Activated T-helper 9 cell treated with anti-CD3 and anti-CD28 coated beads, Interleukin-2, amount 50 U/mL, for 16 hours (primary cell): ENCODE results near the gene PPFIBP2.

Experiments used
- DNase-seq: peaks from one replicate; pipeline ENCODE4 v3.0.0-alpha.2; 2020; ENCODE audit warnings: low read depth

Gene PPFIBP2

GRCh38 chr11:7603031-7603781 is 89.4 kb downstream of the PPFIBP2 start:
- DNase-seq, result no peak

DNA sequence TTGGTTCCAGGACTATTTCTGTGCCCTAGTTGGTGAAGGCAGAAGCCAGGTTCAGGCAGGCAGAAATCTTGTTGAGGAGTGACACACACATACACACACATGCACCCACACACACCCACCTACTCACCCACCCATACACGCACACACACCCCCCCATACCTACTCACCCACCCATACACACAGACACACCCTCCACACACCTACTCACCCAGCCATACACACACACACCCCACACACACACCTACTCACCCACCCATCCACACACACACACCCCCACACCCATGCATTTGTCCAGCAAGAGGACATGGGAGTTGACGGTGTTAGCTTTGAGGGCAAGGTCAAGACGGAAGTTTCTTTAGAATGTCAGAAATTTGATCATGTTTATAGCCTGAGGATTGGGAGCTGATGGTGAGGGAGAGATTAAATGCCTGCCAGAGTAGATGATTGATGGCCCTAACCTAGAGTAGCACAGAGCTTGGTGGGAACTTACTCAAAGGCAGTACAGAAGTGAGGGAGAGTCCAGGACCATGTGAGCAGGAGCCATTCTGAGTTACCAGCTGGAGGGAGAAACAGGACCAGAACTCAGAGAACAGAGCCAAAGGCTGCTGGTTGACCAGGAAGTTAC is 90.6 kb downstream of the PPFIBP2 start:
- no peak for DNase-seq

DNA sequence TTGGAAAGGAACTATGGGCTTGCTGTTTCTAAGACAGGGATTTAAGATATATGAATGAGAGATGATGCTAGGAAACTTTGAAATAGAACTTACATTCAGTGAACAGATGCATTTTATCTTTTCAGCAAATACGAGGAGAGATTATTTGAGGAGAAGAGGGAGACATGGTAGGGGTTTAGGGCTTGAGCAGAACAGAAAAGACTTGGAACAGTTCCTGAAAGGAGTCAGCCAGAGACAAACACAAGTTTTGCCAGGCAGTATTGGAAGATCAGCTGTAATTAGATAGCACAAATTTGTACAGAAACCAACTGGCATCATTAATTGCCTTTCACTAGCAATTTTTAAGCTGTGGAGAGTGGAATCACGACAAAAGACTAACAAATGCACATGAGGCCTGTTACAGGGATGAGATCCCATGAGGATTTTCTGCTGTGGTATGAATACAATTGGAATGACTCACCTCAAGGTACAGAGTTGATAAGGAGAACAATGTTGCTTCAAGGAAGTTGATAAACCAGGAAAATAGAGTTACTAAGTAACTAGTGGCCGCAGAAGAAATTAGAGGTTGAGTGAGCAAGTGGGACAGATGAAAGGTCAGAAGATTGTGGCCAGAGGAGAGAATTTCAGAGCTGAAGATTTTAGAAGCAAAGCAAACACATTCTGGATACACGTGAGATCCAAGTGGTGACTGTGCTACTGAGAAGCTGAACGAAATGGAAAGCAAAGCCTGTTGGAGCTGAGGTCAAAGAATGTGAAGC is 91.6 kb downstream of the PPFIBP2 start:
- DNase-seq, result no peak

DNA sequence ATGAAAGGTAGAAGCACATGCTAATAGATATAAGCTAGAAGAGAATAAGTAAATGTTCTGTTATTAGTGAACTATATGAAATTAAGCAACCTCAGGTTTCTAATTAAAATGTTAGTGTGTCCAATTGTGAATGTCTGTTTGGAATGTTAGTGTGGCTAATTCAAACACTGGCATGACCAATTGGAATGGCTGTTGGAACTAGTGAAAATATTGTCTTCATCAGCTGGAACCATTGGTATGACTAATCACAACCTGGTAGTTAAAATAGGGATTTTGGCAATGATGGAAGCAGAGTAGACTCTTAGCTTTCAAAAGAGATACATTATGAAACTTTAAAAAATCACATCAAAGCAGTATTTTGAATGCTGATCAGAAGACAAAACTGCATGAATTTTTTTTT is 92.7 kb downstream of the PPFIBP2 start:
- DNase-seq, result no peak

DNA sequence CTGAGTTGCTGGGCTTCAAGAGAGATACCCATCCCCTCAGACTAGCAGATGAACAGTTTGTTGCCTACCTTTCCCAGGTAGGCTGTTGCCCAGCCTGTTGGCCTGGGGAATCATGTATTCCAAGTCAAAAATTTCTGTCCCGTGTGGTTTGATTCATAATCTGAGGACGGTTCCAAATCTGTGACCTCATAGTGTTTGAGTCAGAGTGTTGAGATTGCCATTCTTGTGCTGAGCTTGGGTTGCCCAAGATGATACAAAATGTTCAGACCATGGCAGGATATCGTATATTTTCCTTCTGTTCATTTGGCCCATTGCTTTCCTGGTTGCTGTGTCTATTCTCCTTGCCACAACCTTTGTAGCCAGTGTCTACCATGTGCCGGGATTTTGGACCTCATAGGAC is 95.2 kb downstream of the PPFIBP2 start:
- no peak for DNase-seq

DNA sequence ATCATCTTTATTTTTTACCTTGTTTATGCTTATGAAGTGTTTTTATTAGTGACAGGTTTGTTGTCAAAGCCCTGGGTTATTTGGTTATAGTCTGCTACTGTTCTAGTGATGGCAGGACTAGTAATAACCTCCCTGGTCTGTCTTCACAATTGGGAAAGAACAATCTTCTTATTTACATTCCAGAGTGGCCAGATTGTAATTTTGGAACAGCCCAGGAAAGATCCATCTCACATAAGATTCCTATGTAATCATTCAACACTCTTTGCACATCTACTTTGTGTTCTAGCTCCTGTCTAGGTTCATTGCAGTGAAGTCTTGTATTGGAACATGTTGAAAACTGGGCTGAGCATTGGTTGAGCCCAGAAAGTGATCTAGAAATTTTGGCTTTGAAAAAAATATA is 95.7 kb downstream of the PPFIBP2 start:
- no peak for DNase-seq

DNA sequence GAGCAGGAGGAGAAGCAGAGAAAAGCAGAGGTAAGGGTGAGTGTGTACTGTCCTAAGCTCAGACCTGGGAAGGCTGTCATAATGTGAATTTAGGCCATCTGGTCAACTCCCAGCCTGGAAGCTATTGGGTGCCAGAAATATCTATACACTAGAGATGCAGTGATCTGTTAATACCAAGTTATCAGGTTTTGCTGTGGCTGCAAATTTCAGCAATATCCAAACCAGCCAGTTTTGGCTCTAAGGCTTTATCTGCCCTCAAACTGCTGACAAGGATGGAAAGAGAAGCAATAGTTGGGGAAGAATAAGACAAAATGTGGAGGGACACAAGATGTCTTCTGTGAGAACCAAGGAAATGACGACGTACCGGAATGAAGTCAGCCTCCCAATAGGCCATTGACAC is 96.6 kb downstream of the PPFIBP2 start:
- no peak for DNase-seq

- DNase-seq, result no peak
These were observed 97.6 kb downstream of the PPFIBP2 start for GRCh38 chr11:7611411-7611810.

- DNase-seq, result no peak
These were observed 98.4 kb downstream of the PPFIBP2 start for GRCh38 chr11:7612056-7612660.

GRCh38 chr11:7612661-7613393 is 99.0 kb downstream of the PPFIBP2 start:
- no peak for DNase-seq

GRCh38 chr11:7613394-7613720 is 99.6 kb downstream of the PPFIBP2 start:
- DNase-seq, result no peak

DNA sequence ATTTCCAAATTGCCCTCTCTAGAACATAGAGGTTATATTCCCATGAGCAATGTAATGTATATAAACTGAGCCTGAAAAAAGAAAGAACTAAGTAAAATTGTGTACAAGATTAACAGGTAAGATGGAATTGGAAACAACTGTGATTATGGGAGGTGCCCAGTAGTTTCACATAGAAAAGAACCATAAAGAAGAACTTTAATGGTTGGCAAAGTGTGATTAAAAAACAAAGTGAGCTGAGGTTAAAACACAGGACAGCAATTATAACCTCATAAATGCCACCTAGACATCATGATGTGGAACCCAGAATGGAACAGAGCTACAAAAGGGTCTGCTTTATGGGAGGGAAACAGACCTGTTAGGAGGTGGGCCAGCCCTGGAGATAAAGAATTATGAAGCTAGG is 100.9 kb downstream of the PPFIBP2 start:
- DNase-seq, result no peak

DNA sequence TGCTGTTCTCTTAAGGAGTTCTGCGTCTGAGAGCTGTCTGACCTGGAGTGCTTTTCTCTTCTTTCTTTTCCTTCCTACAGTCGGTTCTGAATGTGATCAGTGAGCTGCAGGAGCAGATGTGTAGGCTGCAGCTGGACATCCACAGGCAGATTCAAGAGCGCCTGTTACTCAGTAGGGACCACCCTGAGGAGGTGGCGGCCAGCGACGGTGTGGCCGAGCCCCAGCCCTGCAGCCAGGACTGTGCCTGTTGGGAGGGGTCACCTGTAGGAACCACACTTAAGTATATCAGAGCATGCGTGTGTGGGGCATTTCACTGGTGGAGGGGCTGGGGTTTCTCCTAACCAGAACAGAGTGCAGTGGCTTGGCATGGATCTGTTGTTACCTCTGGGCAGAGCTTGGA is 103.2 kb downstream of the PPFIBP2 start:
- DNase-seq, result no peak

GRCh38 chr11:7619322-7619721 is 105.5 kb downstream of the PPFIBP2 start:
- no peak for DNase-seq

- no peak for DNase-seq
These were observed 107.3 kb downstream of the PPFIBP2 start for GRCh38 chr11:7621090-7621489.

DNA sequence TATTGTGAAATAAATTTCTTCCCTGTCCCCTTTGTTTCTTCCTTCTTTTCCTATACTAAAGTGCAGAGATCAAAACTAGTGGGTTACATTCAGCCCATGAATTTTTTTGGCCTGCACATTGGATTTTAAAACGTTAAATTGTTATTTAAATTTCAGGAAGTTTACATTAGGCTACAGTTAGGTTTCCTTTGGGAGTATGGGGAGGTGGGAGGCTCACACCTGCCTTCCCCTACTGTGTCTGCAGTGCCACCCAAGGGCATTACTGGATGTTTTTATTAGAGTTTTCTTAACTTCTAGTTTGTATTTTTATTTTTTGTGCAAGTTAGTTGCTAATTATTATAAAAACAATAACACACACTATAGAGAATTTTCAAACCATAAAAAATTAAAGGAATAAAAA is 107.8 kb downstream of the PPFIBP2 start:
- no peak for DNase-seq

DNA sequence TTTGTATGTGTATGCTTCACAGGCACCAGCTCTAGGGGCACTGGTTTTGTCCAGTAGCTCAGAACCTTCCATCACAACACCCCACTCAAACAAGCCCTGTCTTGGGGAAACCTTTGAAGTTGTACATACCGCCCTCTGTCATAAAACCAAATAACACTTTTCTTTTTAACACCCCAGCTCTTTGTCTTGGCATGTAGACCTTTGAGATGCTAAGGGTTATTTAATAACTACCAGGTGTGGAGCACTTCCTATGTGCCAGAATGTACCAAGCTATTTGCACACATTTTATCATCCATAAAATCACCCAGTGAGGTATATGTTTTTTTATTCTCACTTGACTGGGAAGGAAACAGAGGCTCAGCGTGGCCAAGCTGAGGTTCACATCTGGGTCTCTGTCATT is 108.9 kb downstream of the PPFIBP2 start:
- DNase-seq, result no peak

- DNase-seq, result no peak
These were observed 114.9 kb downstream of the PPFIBP2 start for GRCh38 chr11:7628660-7629059.

DNA sequence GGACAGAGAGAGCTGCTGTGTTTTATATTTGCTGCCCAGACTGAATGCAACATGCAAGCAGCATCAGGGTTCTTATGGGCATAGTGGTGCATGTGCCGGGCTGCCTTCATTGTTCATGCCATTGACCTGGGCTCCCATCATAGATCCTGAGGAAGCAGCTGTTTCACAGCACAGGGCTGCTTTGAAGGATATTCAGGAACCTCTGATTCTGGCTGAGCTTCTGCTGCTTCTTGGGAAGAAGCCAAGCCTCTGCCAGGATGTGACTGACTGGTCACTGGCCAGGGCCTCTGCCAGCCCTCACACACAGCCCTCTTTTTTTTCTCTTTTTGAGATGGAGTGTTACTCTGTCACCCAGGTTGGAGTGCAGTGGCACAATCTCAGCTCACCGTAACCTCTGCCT is 116.2 kb downstream of the PPFIBP2 start:
- no peak for DNase-seq

- DNase-seq, result no peak
These were observed 118.4 kb downstream of the PPFIBP2 start for GRCh38 chr11:7632211-7632610.

DNA sequence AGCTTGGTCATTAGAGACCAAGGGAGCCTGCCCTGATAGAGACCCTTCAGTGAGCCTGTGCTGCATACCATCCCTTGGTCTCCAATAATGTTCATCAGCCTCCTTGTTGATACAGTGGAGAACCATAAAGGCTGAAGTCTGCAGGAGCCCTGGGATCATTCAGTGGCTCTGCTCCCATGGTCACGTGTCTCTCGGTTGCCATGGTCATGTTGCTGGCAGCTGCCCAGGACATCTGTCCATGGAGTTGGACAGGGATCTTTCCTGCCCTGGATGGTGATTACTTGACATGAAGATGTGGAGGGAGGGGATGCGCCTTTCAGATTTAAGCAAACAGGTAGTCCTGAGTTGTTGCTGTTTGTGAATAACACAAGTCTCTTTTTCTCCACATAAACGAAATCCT is 121.3 kb downstream of the PPFIBP2 start:
- no peak for DNase-seq

GRCh38 chr11:7635708-7636107 is 121.9 kb downstream of the PPFIBP2 start:
- no peak for DNase-seq
